Lower lobe of right lung (tissue), 2 donors: ENCODE data around the gene ZNF384. TPM values are rescaled to one million over a fixed set of nuclear protein-coding genes. Genes with fewer than 3 reads are reported as not detected.
"Not testable (repeated sequence)": the region's sequence is repeated elsewhere in the genome, so short reads cannot be mapped to it uniquely, and the experiment has no call there.

Source experiments
- ATAC-seq, 2 donors: fragments of 200-7000 bp; cut with Tn5 transposase; one replicate each; pipeline ENCODE4 v1.9.1; 2020 to 2022; ENCODE audit warnings: mild to moderate bottlenecking in 2 of 2, moderate library complexity in 2 of 2
- DNase-seq: peaks from one replicate; pipeline ENCODE4 v3.0.0-alpha.2; 2020
- H3K27ac ChIP-seq: fragments of 200-600 bp; one replicate; pipeline ENCODE4 v1.8.0; 2022
- H3K27me3 ChIP-seq: fragments of 200-600 bp; one replicate; pipeline ENCODE4 v1.8.0; 2022; ENCODE audit warnings: low read depth
- H3K36me3 ChIP-seq: fragments of 200-600 bp; one replicate; pipeline ENCODE4 v1.8.0; 2022; ENCODE audit warnings: mild to moderate bottlenecking
- H3K4me1 ChIP-seq: fragments of 200-600 bp; one replicate; pipeline ENCODE4 v1.8.0; 2022
- H3K4me3 ChIP-seq: fragments of 200-600 bp; one replicate; pipeline ENCODE4 v1.8.0; 2022; ENCODE audit warnings: mild to moderate bottlenecking
- H3K9me3 ChIP-seq: fragments of 200-600 bp; one replicate; pipeline ENCODE4 v1.8.0; 2022
- intact Hi-C: fragments of 100-400 bp; cut with DNase I; formaldehyde crosslinking; loops from one replicate; pipeline ENCODE4 v1.11.0; 2022
- total RNA-seq: library from RNA; stranded (reverse); fragmentation: NEBNext Ultra II Directional; extraction: Animal tissue kit (Norgen Biotek cat#: 25700); gene quantifications from one replicate; pipeline ENCODE4 v1.2.1, GENCODE V29; 2021
- TF ChIP-seq, protein P1 (sequence below): fragments of 200-600 bp; IDR thresholded peaks from one replicate; pipeline ENCODE4 v1.8.0; 2022; ENCODE audit warnings: antibody characterized with exemption, mild to moderate bottlenecking
- donor health status: DM: no; HTN: yes; CAD: no; lungs with severe emphysema.

Gene ZNF384
- total RNA-seq, 1 donor from 2014 or later: 48.7 TPM

DNA sequence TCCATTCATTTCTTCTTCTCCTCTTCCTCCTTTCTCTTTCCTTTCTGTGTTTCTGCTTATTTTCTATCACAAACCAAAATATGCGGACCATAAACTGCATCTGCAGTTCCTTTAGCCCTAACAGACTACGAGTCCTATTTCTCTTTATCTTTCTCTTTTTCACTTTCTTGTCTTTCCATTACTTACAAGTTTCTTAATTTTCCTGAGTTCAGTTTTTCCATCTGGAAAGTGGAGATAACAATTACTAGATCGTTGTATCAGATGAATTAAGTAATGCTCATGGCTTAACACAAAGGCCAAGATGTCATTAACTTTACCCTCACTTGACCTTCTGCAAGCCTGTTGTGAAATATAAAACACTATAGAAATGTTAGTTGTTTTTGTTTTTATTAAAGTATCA, 33.7 kb upstream of the ZNF384 start:
- no peak for DNase-seq
- Histone ChIP-seq H3K27ac (no peak overlapping the region), H3K9me3 (no peaks in the 10 kb centered on the region), H3K4me3 (no peak overlapping the region), H3K27me3 (no peaks in the 10 kb centered on the region), H3K36me3 (peaks cover 10% of the 10 kb centered on the region), H3K4me1 (peaks cover 11% of the 10 kb centered on the region)
- ATAC-seq: no peak
- intact Hi-C loops: no loop called here
- TF ChIP-seq, protein P1, sequence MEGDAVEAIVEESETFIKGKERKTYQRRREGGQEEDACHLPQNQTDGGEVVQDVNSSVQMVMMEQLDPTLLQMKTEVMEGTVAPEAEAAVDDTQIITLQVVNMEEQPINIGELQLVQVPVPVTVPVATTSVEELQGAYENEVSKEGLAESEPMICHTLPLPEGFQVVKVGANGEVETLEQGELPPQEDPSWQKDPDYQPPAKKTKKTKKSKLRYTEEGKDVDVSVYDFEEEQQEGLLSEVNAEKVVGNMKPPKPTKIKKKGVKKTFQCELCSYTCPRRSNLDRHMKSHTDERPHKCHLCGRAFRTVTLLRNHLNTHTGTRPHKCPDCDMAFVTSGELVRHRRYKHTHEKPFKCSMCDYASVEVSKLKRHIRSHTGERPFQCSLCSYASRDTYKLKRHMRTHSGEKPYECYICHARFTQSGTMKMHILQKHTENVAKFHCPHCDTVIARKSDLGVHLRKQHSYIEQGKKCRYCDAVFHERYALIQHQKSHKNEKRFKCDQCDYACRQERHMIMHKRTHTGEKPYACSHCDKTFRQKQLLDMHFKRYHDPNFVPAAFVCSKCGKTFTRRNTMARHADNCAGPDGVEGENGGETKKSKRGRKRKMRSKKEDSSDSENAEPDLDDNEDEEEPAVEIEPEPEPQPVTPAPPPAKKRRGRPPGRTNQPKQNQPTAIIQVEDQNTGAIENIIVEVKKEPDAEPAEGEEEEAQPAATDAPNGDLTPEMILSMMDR: no peak

DNA sequence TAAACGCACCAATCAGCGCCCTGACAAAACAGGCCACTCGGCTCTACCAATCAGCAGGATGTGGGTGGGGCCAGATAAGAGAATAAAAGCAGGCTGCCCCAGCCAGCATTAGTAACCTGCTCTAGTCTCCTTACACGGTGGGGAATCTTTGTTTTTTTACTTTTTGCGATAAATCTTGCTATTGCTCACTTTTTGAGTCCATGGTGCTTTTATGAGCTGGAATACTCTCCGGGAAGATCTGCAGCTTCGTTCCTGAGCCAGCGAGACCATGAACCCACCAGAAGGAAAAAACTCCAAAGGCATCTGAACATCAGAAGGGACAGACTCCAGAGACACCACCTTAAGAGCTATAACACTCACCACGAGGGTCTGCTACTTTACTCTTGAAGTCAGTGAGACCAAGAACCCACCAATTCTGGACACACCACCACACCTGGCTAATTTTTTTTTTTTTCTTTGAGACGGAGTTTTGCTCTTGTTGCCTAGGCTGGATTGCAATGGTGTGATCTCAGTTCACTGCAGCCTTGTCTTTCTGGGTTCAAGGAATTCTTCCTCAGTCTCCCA, 27.8 kb upstream of the ZNF384 start:
- intact Hi-C loops: no loop called here
- TF ChIP-seq, protein P1: no peak
- H3K4me1 ChIP-seq: no peaks in the 10 kb centered on the region
- H3K27me3 ChIP-seq: peaks cover 3% of the 10 kb centered on the region
- H3K36me3 ChIP-seq: no peaks in the 10 kb centered on the region
- ATAC-seq: no peak
- H3K27ac ChIP-seq: no peak overlapping the region
- no peak for DNase-seq
- H3K4me3 ChIP-seq: no peak overlapping the region
- no peaks in the 10 kb centered on the region for H3K9me3 ChIP-seq

DNA sequence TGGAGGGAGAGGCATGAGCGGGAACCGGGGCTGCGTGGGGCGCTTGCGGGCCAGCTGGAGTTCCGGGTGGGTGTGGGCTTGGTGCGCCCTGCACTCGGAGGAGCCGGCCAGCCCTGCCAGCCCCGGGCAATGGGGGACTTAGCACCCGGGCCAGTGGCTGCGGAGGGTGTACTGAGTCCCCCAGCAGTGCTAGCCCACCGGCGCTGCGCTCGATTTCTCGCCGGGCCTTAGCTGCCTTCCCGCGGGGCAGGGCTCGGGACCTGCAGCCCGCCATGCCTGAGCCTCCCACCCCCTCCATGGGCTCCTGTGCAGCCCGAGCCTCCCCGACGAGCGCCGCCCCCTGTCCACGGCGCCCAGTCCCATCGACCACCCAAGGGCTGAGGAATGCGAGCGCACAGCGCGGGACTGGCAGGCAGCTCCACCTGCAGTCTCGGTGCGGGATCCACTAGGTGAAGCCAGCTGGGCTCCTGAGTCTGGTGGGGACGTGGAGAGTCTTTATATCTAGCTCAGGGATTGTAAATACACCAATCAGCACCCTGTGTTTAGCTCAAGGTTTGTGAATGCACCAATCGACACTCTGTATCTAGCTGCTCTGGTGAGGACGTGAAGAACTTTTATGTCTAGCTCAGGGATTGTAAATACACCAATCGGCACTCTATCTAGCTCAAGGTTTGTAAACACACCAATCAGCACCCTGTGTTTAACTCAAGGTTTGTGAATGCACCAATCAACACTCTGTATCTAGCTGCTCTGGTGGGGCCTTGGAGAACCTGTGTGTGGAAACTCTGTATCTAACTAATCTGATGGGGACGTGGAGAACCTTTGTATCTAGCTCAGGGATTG, 27.1 kb upstream of the ZNF384 start:
- H3K27ac ChIP-seq, H3K9me3 ChIP-seq, intact Hi-C loops, ATAC-seq, H3K4me3 ChIP-seq, H3K4me1 ChIP-seq, H3K27me3 ChIP-seq, H3K36me3 ChIP-seq, DNase-seq: not testable (repeated sequence)

DNA sequence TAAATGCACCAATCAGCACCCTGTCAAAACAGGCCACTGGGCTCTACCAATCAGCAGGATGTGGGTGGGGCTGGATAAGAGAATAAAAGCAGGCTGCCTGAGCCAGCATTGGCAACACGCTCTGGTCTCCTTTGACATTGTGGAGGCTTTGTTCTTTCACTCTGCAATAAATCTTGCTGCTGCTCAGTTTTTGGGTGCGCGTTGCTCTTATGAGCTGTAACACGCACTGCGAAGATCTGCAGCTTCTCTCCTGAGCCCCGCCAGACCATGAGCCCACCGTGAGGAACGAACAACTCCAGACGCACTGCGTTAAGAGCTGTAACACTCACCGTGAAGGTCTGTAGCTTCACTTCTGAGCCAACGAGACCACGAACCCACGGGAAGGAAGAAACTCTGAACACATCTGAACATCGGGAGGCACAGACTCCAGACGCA, 19.8 kb upstream of the ZNF384 start:
- DNase-seq: no peak
- peaks cover 41% of the 10 kb centered on the region for H3K27me3 ChIP-seq
- H3K27ac ChIP-seq: no peak overlapping the region
- TF ChIP-seq, protein P1: no peak
- no peak for ATAC-seq
- H3K4me1 ChIP-seq: no peaks in the 10 kb centered on the region
- no peak overlapping the region for H3K4me3 ChIP-seq
- no peaks in the 10 kb centered on the region for H3K9me3 ChIP-seq
- H3K36me3 ChIP-seq: no peaks in the 10 kb centered on the region
- intact Hi-C loops: no loop called here

DNA sequence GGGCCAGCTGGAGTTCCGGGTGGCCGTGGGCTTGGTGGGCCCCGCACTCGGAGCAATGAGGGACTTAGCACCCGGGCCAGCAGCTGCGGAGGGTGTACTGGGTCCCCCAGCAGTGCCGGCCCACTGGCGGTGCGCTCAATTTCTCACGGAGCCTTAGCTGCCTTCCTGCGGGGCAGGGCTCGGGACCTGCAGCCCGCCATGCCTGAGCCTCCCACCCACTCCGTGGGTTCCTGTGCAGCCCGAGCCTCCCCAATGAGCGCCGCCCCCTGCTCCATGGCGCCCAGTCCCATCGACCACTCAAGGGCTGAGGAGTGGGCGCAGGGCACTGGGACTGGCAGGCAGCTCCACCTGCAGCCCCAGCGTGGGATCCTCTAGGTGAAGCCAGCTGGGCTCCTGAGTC, 19.2 kb upstream of the ZNF384 start:
- peaks cover 47% of the 10 kb centered on the region for H3K27me3 ChIP-seq
- H3K36me3 ChIP-seq, ATAC-seq, H3K4me3 ChIP-seq, DNase-seq, H3K9me3 ChIP-seq, H3K4me1 ChIP-seq, H3K27ac ChIP-seq, intact Hi-C loops: not testable (repeated sequence)

DNA sequence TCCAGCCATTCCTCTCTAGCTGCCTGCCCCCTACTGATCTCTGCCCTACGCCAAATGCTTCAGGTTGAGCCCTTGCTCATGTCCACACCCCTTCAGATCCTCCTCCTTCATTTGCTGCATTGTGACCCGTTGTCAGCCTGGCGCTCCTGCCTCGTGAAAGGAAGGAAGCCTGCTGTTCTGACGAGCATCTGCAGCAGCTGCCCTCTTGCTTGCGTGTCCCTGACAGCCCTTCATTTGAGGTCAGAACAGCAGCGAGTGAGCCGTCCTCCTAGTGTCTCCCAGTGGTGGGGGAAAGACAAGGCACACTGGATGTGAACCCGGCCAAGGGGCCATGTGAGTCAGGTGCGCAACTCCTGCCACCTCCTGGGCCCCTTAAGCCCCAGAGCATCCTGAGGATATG, 14.5 kb upstream of the ZNF384 start:
- Histone ChIP-seq H3K4me1 (peaks cover 11% of the 10 kb centered on the region), H3K4me3 (no peak overlapping the region), H3K36me3 (no peaks in the 10 kb centered on the region), H3K27me3 (peaks cover 82% of the 10 kb centered on the region), H3K27ac (no peak overlapping the region), H3K9me3 (no peaks in the 10 kb centered on the region)
- ATAC-seq (no peak), DNase-seq (no peak)
- TF ChIP-seq, protein P1: no peak
- intact Hi-C loops: no loop called here
